Central memory CD8-positive, alpha-beta T cell (primary cell): ENCODE data around the gene DGCR6.
A peak's percentile ranks its signal among the peaks of the same experiment; 100 is the strongest.
"Not testable (repeated sequence)": the region's sequence is repeated elsewhere in the genome, so short reads cannot be mapped to it uniquely, and the experiment has no call there.

Source experiments
- ATAC-seq: fragments of 150-1000 bp; cut with Tn5 transposase; replicated peaks from 2 replicates; pipeline ENCODE4 v1.10.0; 2022; ENCODE audit warnings: mild to moderate bottlenecking, moderate FRiP score, moderate number of reproducible peaks; ENCODE audit not compliant: poor library complexity, severe bottlenecking; ENCODE audit errors: extremely low read depth
- DNase-seq, 2 donors: peaks; one replicate each; pipeline ENCODE4 v3.0.0; 2021; ENCODE audit warnings: low spot score in 2 of 2
- H3K27ac Mint-ChIP-seq: one replicate; pipeline ENCODE4 v1.8.0; 2022; ENCODE audit warnings: low read depth, mild to moderate bottlenecking, moderate library complexity, mixed read lengths
- H3K27me3 Mint-ChIP-seq: one replicate; pipeline ENCODE4 v1.8.0; 2022; ENCODE audit warnings: mixed read lengths
- H3K36me3 Mint-ChIP-seq: one replicate; pipeline ENCODE4 v1.8.0; 2022; ENCODE audit warnings: mild to moderate bottlenecking, moderate library complexity, mixed read lengths; ENCODE audit not compliant: insufficient read depth
- H3K4me1 Mint-ChIP-seq: one replicate; pipeline ENCODE4 v1.8.0; 2022; ENCODE audit warnings: mixed read lengths
- H3K4me3 Mint-ChIP-seq: one replicate; pipeline ENCODE4 v1.8.0; 2022; ENCODE audit warnings: mild to moderate bottlenecking, moderate library complexity, mixed read lengths
- H3K9me3 Mint-ChIP-seq: one replicate; pipeline ENCODE4 v1.8.0; 2022; ENCODE audit warnings: mixed read lengths

Gene DGCR6

GRCh38 chr22:18935889-18936529, 29.9 kb downstream of the DGCR6 start, which contains the start of gene PRODH:
Gene PRODH (minus strand): TSS chr22:18936293. CDS start chr22:18936287, 6 bp downstream.
- Mint-ChIP-seq H3K9me3 (no peaks in the 10 kb centered on the region), H3K27me3 (no peaks in the 10 kb centered on the region), H3K4me1 (no peaks in the 10 kb centered on the region), H3K4me3 (no peak within 1 kb of the TSS), H3K36me3 (no peaks in the 10 kb centered on the region), H3K27ac (no peak within 1 kb of the TSS)
- no peak for DNase-seq
- ATAC-seq = no peak

GRCh38 chr22:18938691-18939090, 32.6 kb downstream of the DGCR6 start:
- not testable (repeated sequence) for H3K27me3 Mint-ChIP-seq

GRCh38 chr22:18947105-18947504, 41.0 kb downstream of the DGCR6 start:
- not testable (repeated sequence) for H3K4me3 Mint-ChIP-seq, H3K4me1 Mint-ChIP-seq, ATAC-seq, H3K36me3 Mint-ChIP-seq, H3K9me3 Mint-ChIP-seq, H3K27ac Mint-ChIP-seq, DNase-seq
- peaks cover 31% of the 10 kb centered on the region for H3K27me3 Mint-ChIP-seq

More at GRCh38 chr22:18938691-18939090, 32.6 kb downstream of the DGCR6 start:
- not testable (repeated sequence) for H3K9me3 Mint-ChIP-seq, ATAC-seq, H3K4me1 Mint-ChIP-seq, H3K27ac Mint-ChIP-seq, H3K4me3 Mint-ChIP-seq, DNase-seq, H3K36me3 Mint-ChIP-seq

GRCh38 chr22:18947905-18948304, 41.8 kb downstream of the DGCR6 start:
- H3K27ac Mint-ChIP-seq = no peak overlapping the region
- H3K27me3 Mint-ChIP-seq = peaks cover 31% of the 10 kb centered on the region
- no peaks in the 10 kb centered on the region for H3K36me3 Mint-ChIP-seq
- ATAC-seq (no peak), DNase-seq (no peak)
- H3K9me3 Mint-ChIP-seq = no peaks in the 10 kb centered on the region
- no peak overlapping the region for H3K4me3 Mint-ChIP-seq
- no peaks in the 10 kb centered on the region for H3K4me1 Mint-ChIP-seq

- H3K27ac Mint-ChIP-seq = no peak overlapping the region
- ATAC-seq = no peak
Measured at GRCh38 chr22:18950141-18950540, 44.0 kb downstream of the DGCR6 start.

GRCh38 chr22:18952022-18952421, 45.9 kb downstream of the DGCR6 start:
- H3K36me3 Mint-ChIP-seq = no peaks in the 10 kb centered on the region

More at GRCh38 chr22:18950141-18950540, 44.0 kb downstream of the DGCR6 start:
- Mint-ChIP-seq H3K36me3 (no peaks in the 10 kb centered on the region), H3K4me1 (no peaks in the 10 kb centered on the region), H3K4me3 (no peak overlapping the region), H3K9me3 (no peaks in the 10 kb centered on the region), H3K27me3 (peaks cover 38% of the 10 kb centered on the region)
- no peak for DNase-seq

GRCh38 chr22:18953128-18953527, 47.0 kb downstream of the DGCR6 start:
- H3K27ac Mint-ChIP-seq, H3K9me3 Mint-ChIP-seq, DNase-seq, H3K36me3 Mint-ChIP-seq, H3K4me3 Mint-ChIP-seq, ATAC-seq, H3K4me1 Mint-ChIP-seq: not testable (repeated sequence)
- peaks cover 38% of the 10 kb centered on the region for H3K27me3 Mint-ChIP-seq

More at GRCh38 chr22:18952022-18952421, 45.9 kb downstream of the DGCR6 start:
- Mint-ChIP-seq H3K4me1 (no peaks in the 10 kb centered on the region), H3K9me3 (no peaks in the 10 kb centered on the region), H3K27ac (no peak overlapping the region), H3K4me3 (no peak overlapping the region), H3K27me3 (peaks cover 46% of the 10 kb centered on the region)
- ATAC-seq (no peak), DNase-seq (no peak)

- peaks cover 36% of the 10 kb centered on the region for H3K27me3 Mint-ChIP-seq
- not testable (repeated sequence) for H3K4me1 Mint-ChIP-seq, H3K27ac Mint-ChIP-seq, H3K4me3 Mint-ChIP-seq, H3K36me3 Mint-ChIP-seq, H3K9me3 Mint-ChIP-seq
- ATAC-seq = peak; percentile 49
- DNase-seq = peak; percentile 26 to 46
Measured at GRCh38 chr22:18954303-18954989, 48.3 kb downstream of the DGCR6 start.

- Mint-ChIP-seq H3K27ac (no peak overlapping the region), H3K4me3 (no peak overlapping the region), H3K36me3 (no peaks in the 10 kb centered on the region), H3K27me3 (peaks cover 30% of the 10 kb centered on the region), H3K9me3 (no peaks in the 10 kb centered on the region), H3K4me1 (peaks cover 6% of the 10 kb centered on the region)
- ATAC-seq (no peak), DNase-seq (no peak)
Measured at GRCh38 chr22:18954990-18955571, 49.0 kb downstream of the DGCR6 start.

GRCh38 chr22:18955696-18956095, 49.6 kb downstream of the DGCR6 start:
- Mint-ChIP-seq H3K4me1 (peaks cover 6% of the 10 kb centered on the region), H3K4me3 (no peak overlapping the region), H3K27ac (no peak overlapping the region), H3K36me3 (no peaks in the 10 kb centered on the region), H3K27me3 (peaks cover 24% of the 10 kb centered on the region), H3K9me3 (no peaks in the 10 kb centered on the region)
- ATAC-seq (no peak), DNase-seq (no peak)

GRCh38 chr22:18956121-18956895, 50.2 kb downstream of the DGCR6 start:
- peaks cover 22% of the 10 kb centered on the region for H3K27me3 Mint-ChIP-seq
- ATAC-seq, H3K4me3 Mint-ChIP-seq, H3K27ac Mint-ChIP-seq, DNase-seq, H3K9me3 Mint-ChIP-seq, H3K36me3 Mint-ChIP-seq, H3K4me1 Mint-ChIP-seq: not testable (repeated sequence)

GRCh38 chr22:18956956-18957355, 50.8 kb downstream of the DGCR6 start:
- H3K9me3 Mint-ChIP-seq, H3K27ac Mint-ChIP-seq, ATAC-seq, H3K4me3 Mint-ChIP-seq, H3K4me1 Mint-ChIP-seq, DNase-seq, H3K36me3 Mint-ChIP-seq: not testable (repeated sequence)
- peaks cover 22% of the 10 kb centered on the region for H3K27me3 Mint-ChIP-seq
